Ovary (tissue), 3 donors: ENCODE data around the gene PTPRN2.

Source experiments
- EP300 ChIP-seq: sonication (generic); formaldehyde crosslinking; IDR thresholded peaks from one replicate; pipeline ENCODE4 v1.6.1; 2017; ENCODE audit warnings: antibody characterized with exemption
- POLR2A ChIP-seq: fragments of 450-650 bp; IDR thresholded peaks from one replicate; pipeline ENCODE4 v1.6.1; 2017; ENCODE audit warnings: antibody characterized with exemption, mild to moderate bottlenecking, moderate library complexity
- TF ChIP-seq, protein P1 (sequence below), 3 donors: fragments of 450-650 bp in 2 of 3; fragments of 200-600 bp in 1 of 3; IDR thresholded peaks; one replicate each; pipeline versions ENCODE4 v1.5.1 to v1.8.0; 2016 to 2022; ENCODE audit warnings: antibody characterized with exemption in 3 of 3, mild to moderate bottlenecking in 1 of 3
- donor health status: DM: no; HTN: no; CAD: no.

DNA sequence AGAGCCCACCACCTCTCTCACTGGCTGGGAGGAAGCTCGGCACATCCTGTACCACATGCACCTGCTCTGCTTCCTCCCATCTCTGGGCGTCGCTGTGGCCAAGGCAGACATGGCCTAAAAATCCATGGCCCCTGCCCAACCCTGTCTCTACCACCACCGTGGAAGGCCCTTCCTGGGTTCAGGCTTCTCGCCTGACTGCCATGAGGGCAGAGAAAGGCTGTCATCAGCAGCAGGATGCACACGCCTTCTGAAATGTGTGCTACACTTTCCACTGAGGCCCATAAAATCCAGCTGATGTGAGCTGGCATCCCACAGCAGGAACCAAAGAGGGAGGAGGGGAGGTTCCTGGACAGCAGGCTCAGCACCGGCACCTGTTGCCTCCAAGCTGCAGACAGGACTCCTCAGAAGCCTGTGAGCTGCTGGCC is 93.4 kb downstream of the PTPRN2 start:
- TF ChIP-seq, protein P1, sequence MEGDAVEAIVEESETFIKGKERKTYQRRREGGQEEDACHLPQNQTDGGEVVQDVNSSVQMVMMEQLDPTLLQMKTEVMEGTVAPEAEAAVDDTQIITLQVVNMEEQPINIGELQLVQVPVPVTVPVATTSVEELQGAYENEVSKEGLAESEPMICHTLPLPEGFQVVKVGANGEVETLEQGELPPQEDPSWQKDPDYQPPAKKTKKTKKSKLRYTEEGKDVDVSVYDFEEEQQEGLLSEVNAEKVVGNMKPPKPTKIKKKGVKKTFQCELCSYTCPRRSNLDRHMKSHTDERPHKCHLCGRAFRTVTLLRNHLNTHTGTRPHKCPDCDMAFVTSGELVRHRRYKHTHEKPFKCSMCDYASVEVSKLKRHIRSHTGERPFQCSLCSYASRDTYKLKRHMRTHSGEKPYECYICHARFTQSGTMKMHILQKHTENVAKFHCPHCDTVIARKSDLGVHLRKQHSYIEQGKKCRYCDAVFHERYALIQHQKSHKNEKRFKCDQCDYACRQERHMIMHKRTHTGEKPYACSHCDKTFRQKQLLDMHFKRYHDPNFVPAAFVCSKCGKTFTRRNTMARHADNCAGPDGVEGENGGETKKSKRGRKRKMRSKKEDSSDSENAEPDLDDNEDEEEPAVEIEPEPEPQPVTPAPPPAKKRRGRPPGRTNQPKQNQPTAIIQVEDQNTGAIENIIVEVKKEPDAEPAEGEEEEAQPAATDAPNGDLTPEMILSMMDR (IDR thresholded peaks at IDR 0.05) = no peak
- TF ChIP-seq POLR2A (no peak), EP300 (no peak)
